Measurements from ENCODE around the gene SH2D7.

DNA sequence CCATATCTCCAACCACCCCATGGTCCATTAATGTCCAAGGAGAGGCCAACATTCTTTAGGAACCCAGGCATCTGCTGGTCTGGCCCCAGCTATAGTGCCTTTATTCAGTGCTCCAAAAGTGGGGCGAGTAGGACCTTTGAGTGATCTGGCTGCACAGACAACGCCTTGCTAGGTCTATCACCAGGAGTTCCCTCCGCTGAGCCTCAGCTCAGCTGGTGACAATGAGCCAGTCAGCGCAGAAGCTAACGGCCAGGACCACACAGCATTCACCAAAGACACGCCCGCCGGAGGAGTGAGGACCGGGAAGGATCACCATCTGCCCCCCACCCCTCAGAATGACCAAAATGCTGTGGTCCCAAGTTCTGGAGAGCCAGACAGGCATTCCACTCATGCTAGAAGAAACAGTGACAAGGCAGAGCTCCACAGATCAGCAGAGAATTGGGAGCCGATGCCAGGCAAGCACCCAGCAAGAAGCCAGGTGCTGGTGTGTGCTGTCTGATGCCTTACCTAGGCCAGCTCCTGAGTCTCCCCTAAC, 33.9 kb upstream of the SH2D7 start:
- no peak for TF ChIP-seq POLR2AphosphoS5 (IDR thresholded peaks at IDR 0.05)
- TF ChIP-seq, protein P1, sequence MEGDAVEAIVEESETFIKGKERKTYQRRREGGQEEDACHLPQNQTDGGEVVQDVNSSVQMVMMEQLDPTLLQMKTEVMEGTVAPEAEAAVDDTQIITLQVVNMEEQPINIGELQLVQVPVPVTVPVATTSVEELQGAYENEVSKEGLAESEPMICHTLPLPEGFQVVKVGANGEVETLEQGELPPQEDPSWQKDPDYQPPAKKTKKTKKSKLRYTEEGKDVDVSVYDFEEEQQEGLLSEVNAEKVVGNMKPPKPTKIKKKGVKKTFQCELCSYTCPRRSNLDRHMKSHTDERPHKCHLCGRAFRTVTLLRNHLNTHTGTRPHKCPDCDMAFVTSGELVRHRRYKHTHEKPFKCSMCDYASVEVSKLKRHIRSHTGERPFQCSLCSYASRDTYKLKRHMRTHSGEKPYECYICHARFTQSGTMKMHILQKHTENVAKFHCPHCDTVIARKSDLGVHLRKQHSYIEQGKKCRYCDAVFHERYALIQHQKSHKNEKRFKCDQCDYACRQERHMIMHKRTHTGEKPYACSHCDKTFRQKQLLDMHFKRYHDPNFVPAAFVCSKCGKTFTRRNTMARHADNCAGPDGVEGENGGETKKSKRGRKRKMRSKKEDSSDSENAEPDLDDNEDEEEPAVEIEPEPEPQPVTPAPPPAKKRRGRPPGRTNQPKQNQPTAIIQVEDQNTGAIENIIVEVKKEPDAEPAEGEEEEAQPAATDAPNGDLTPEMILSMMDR (IDR thresholded peaks at IDR 0.05; ENCODE audit: poor library complexity, severe bottlenecking): no peak
- TF ChIP-seq, protein P2, sequence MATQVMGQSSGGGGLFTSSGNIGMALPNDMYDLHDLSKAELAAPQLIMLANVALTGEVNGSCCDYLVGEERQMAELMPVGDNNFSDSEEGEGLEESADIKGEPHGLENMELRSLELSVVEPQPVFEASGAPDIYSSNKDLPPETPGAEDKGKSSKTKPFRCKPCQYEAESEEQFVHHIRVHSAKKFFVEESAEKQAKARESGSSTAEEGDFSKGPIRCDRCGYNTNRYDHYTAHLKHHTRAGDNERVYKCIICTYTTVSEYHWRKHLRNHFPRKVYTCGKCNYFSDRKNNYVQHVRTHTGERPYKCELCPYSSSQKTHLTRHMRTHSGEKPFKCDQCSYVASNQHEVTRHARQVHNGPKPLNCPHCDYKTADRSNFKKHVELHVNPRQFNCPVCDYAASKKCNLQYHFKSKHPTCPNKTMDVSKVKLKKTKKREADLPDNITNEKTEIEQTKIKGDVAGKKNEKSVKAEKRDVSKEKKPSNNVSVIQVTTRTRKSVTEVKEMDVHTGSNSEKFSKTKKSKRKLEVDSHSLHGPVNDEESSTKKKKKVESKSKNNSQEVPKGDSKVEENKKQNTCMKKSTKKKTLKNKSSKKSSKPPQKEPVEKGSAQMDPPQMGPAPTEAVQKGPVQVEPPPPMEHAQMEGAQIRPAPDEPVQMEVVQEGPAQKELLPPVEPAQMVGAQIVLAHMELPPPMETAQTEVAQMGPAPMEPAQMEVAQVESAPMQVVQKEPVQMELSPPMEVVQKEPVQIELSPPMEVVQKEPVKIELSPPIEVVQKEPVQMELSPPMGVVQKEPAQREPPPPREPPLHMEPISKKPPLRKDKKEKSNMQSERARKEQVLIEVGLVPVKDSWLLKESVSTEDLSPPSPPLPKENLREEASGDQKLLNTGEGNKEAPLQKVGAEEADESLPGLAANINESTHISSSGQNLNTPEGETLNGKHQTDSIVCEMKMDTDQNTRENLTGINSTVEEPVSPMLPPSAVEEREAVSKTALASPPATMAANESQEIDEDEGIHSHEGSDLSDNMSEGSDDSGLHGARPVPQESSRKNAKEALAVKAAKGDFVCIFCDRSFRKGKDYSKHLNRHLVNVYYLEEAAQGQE (IDR thresholded peaks at IDR 0.05; ENCODE audit: borderline replicate concordance): no peak

Data from neural cell (in vitro differentiated cells).